ENCODE data around the gene C20orf204.
A peak's percentile ranks its signal among the peaks of the same experiment; 100 is the strongest.

The C20orf204 gene

DNA sequence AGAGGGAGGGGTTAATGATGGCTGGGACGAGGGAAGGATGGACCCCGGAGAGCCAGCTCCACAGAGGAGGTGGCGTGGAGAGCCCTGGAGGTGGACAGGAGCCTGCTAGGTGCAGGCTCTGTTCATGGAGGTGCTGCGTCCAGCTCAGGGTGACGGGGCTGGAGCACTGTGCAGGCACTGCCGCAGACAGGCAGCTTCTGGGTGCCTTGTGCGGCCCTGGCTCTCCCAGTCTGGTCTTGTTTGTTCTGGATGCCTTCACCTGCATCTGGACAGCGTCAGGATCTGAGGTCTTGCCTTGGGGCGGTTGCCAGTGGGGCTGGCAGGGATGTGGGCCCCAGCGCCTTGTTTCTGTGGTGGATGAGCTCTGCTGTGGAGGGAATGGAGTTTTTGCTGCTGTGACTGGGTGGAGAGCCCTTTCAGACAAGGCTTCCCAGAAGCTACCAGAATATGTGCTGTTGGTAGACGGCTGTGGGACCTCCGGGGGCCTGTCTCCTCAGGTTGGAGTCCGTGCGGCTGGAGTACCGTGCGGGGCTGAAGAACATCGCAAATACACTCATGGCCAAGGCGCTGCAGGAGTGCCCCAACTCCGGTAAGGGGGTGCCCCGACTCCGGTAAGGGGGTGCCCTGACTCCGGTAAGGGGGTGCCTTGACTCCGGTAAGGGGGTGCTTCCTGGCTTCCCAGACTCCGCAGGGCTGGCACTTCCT, 7.8 kb upstream of the C20orf204 start:
- DNase-seq (ENCODE audit: low spot score): no peak

DNA sequence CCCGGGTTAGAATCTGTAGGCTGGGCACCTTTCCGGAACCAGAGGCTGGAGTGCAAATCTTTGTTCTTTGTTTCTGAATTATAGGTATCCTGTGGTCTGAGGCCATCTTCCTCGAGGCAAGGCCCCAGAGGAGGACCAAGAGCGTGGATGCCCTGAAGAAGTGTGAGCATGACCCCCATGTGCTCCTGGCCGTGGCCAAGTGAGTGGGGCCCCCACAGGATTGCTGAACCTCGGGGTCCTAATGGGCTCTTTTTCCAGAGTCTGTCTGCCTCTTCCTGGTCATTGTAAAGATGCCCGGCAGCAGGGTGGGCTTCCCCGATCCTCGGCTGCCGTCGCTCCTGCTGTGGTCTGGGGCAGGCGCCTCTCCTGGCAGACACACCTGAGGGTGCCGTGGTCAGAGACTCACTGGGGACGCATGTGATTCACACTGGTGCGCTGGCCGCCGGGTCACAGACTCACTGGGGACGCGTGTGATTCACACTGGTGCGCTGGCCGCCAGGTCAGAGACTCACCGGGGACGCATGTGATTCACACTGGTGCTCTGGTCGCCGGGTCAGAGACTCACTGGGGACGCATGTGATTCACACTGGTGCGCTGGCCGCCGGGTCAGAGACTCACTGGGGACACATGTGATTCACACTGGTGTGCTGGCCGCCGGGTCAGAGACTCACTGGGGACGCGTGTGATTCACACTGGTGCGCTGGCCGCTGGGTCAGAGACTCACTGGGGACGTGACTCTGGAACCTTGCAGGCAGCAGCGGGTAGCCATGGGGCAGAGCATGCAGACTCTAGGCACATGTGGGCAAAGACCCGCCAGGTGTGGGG, 6.5 kb upstream of the C20orf204 start:
- DNase-seq (ENCODE audit: low spot score): no peak

DNA sequence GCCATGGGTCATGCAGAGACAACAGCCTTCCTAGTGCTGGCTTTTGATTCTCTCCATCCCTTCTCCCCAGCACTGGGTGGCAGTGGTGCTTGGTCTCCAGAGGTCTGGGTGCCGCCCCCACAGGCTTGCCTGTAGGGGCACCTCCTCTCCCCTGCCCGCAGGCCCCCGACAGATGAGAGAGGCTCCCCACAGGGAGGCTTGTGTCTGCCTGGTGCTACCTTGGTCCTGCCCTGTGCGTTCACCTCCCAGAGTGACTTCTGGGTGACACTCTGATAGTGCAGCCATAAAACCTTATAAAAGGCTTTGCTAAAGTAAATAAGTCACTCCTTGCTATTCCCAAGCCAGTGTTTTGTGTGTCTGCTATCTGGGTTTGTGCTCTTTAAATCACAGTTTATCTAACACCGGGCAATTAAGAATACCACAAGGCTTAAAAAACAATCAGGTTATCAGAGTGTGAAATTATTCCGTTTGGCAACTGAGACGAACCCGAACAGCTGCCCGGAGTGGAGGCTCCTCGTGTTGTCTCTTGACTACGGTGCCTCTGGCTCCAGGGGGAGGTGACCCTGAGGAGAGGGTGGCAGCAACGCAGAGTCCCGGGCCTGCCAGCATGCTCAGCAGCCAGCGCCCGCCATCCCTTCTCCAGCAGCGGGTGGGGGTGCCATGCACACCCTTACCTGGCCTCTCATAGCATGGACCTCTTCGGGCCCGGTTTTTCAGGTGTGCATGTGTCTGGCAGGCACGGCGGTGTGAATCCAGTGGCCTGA, 5.4 kb upstream of the C20orf204 start:
- no peak for DNase-seq (ENCODE audit: low spot score)

DNA sequence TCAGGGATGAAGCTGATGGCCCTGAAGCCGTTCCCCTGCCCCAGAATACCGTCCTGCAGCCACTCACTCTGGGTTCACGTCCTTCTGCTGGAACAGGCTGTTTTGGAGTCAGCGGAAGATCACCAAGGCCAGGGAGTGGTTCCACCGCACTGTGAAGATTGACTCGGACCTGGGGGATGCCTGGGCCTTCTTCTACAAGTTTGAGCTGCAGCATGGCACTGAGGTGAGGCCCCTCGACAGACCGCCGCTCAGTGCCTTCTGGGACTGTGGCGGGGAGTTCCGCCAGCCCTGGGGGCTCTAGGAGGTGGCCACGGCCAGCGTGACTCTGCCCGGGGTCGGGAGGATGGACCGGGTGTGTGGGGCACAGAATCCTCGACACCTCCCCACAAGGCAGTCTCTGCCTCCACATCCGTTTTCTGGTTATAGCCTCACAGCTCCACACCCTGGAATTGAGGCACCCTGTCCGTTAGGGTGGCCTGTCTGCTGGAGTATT, 4.1 kb upstream of the C20orf204 start:
- no peak for DNase-seq (ENCODE audit: low spot score)

DNA sequence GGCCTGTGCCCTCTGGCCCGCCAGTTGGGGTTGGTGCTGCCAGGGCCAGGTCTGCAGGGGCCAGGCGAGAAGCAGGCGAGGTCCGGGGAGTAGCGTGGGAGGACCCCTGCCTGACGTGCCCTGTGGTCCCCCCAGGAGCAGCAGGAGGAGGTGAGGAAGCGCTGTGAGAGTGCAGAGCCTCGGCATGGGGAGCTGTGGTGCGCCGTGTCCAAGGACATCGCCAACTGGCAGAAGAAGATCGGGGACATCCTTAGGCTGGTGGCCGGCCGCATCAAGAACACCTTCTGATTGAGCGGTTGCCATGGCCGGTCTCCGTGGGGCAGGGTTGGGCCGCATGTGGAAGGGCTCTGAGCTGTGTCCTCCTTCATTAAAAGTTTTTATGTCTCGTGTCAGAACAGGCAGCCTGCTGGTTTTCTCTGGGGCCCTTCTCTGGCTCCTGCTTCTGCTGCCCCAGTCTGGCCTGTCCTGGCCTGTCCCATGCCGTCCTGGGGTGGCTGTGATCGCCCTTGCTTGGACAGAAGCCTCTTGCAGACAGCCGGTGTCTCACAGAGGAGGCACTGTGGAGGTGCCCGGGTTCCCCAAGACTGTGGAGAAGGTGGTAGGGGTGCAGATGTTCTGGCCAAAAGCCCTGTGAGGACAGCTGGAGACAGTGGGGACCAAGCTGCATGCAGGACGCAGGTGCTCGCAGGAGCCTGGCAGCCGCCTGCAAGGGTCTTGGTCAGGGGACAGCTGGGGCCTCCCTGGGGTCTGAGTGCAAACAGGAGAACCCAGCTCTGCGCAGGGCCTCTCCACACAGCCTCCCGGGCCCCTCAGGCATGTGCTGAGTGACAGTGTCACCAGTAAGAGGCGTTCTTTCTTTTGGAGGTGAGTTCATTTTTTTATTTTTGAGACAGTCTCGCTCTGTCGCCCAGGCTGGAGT, 3.0 kb upstream of the C20orf204 start:
- DNase-seq (ENCODE audit: low spot score): no peak

DNA sequence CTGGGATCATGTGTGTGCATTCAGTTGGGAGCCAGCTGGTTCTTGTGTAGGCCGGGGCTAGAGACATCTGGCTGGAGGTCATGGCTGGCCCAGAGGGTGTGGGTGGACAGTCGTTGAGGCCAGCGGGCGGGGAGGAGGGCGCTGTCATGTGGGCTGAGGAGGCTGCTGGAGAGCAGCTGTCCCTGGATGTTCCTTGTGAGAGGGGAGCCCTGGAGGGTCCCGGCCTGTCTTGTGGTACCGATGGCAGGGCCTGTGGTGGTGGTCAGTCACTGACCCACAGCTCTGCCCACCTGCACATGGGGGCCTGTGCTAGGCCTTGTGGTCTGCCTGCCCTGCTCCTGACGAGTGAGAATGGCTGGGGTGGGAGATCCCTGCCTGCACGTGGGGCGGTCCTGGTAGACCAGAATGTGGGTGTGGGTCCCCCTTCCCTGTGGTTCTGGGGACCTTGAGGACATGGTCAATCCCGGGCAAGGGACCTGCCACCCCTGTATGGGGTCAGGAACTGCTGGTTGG, 1.9 kb upstream of the C20orf204 start:
- DNase-seq (ENCODE audit: low spot score): no peak

DNA sequence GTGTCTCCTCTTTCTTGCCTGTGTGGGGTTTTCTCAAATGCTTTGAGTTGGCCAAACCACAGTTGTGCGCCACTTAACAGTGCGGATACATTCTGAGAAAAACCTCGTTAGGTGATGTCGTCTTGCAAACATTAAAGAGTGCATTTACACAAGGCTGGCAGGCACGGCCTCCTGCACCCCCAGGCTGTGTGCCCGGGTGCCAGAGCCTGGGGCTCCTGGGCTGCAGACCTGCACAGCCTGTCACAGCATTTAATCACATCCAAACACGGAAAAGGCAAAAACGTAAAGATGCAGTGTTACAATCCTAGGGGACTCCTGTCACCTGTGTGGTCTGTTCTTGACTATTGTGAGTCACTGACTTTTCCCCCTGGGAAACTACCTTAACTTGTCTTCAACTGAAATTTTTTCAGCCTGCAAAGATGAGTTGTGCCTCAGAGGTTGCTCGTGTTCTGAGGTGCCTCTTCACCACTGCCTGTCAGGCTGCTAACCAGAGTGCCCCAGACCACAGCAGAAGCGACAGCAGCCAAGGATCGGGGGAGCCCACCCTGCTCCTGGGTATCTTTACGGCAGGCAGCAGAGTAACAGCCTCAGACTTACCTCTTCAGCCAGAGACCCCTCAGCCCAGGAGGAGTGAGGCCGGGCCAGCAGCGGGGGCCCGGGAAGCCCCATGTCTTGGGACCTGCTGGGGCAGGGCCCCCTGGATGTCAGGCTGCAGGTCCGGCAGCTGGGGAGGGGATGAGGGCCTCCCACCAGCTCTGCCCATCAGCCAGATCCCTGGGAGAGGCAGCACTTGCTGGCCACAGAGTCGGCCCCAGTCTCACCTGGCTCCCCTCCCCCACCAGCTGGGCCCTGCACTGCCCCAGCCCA, 683 bp upstream of the C20orf204 start:
- no peak for DNase-seq (ENCODE audit: low spot score)

DNA sequence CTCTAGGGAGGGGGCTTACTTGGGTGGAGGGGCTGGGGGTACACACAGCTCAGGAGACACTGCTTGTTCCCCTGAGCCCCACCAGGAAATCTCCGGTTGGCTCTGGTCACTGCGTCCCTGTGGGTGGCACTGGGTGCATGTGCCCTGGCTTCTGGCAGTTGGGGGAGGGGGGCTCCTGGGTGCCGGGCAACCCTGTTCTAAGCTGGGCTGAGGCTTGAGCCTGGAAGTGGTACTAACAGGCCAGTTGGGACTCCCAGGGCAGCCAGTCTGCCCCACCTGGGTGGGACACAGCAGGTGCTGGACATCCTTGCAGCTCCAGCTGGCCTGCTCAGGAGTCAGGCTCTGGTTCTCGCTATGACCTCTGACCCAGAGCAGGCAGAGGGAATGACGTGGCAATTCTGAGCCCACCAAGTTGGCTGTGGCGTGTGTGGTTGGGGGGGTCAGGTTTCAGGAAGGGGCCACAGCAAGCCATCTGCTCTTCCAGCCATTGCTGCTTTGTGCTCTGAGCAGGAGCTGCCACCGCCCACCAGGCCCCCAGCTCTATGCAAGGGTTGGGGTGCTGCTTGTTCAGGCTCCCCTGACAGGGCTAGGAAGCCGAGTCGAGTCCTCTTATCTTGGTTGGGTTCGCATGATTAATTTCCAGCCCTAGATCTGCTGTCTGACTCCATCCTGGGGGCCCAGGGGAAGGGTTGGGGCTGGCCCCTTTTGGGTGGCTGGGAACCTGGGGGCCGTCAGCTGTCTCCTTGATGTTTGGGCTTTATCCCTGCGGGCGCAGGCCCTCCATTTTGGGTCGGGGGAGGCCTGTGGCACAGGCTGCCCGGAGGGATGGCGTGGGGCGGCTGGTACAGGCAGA, 590 bp downstream of the C20orf204 start:
- DNase-seq (ENCODE audit: low spot score): no peak

DNA sequence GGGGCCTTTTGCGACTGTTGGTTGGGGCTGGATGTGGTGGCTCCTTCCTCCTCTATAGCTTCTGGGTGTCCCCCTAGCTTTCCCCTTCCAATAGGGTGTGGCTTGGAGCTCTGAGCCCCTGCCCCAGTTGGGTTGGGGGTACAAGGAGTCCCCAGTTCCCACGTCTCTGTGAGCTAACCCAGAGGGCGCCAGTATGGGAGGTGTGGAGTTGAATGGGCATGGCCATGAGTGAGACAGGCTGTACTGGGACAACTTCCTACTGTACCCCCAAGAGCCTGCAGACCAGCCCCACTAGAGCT, 1.2 kb downstream of the C20orf204 start:
- no peak for DNase-seq (ENCODE audit: low spot score)

DNA sequence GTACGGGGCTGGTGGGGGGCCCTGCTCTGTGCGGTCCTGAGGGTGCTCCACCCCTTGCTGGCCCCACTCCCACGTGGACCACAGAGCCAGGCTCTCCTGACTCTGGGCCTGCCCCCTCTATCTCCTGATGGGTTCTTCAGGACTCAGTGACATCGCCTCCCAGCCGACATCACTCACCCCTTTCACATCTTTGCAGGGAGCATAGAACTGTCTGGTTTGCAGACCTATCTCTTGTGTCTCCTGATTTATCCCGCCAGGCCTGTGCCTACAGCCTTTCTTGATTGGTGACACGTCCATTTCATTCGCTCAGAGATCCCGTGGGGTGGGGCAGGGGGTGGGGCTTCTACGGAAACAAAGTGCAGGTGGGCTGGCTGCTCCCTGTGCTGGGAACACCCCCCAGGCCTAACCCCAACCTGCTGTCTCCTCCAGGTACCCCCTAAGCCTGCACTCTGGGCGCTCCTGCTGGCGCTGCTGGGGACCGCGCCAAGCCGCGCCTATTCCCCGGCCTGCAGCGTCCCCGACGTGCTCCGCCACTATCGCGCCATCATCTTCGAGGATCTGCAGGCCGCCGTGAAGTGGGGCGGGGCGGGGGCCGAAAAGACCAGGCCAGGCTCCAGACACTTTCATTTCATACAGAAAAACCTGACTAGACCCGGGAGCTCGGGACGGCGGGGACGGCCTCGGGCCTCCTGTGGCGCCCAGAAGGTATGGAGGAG, 1.7 kb downstream of the C20orf204 start:
- no peak for DNase-seq (ENCODE audit: low spot score)

DNA sequence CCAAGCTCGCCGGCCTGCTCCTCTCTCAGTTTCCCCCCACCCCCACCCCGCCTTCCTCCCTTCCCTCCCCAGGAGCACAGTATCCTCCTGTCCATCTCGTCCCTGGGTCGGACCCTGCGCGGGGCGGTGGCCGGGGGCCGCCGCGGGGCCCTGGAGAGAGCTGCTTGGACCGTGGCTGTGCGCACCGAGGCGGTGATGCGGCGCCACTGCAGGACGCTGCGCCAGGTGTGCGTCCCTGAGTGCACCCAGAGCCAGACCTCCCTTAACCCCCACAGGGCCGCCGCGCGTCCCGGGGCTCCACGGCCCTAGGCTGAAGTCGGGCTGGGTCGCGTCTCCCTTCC, 2.2 kb downstream of the C20orf204 start:
- DNase-seq (ENCODE audit: low spot score): no peak

DNA sequence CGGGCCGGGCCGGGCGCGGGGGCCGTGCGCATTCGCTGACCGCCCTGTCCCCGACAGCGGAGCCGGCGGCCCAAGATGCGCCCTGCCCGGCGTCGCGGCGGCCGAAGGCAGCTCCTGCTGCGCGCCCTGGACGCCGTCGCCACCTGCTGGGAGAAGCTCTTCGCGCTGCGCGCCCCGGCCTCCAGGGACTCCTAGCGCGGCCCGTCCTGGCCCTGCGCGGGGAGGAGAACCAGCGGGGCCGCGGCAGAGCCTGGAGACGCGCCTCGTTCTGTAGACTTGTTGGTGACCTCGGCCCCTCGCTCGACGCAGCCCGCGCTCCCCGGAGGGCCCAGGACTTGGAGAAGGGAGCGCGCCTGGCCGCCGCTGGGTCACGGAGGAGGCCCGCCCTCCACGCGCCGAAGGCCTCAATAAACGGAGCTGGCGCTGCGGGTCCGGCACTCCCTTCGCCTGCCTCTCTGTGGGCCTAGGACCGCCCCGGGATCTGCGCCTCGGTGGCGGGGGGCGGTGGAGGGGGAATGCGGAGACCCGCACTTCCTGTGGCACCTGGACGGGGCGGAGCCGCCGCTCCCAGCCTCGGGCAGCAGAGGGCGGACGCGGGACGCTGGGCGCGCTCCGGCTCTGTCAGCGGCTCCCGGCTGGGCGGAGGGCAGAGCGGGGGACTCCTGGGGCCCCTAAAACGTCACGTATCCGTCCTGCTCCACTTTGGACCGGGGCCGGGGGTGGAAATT, 2.7 kb downstream of the C20orf204 start:
- DNase-seq (ENCODE audit: low spot score): peak; percentile 86

DNA sequence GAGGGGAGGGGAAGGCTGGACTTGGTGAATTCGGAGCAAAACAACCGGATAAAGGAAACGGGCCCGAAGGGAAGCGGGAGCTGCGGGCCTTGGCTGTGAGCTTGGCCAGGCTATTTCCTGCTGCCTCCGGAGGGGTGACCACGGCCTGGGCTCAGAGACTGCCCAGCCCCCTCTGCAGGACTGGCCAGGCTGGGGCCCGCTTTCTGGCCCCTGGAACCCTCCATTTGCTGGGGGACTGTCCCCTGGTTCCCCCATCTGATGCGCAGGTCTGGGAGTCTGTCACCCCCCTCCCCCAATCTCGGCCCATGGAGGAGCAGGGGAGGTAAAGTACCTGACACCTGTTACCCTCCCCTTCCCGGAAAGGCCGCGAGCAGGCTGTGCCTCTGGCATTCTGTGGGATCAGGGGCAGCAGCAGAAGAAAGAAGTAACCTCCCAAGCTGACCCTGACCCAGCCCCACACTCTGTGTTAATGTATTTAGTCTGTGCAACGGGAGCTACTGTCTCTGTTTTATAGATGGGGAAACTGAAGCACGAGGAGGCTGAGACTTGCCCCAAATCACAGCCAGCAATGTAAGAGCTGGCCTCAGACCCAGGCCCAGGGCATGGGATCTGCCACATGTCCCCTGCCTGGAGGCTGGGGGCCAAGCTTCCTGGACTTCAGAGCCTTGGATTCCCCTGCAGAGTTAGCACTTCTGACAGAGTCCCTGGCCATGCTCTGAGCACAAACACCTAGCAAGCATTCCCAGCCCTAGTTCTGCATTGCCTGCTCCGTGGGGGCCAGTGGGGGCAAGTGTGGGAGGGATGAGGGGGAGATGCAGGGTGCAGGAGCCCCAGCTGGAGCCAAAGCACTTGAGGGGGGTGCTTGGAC, 3.5 kb downstream of the C20orf204 start:
- peak; percentile 57 for DNase-seq (ENCODE audit: low spot score)

DNA sequence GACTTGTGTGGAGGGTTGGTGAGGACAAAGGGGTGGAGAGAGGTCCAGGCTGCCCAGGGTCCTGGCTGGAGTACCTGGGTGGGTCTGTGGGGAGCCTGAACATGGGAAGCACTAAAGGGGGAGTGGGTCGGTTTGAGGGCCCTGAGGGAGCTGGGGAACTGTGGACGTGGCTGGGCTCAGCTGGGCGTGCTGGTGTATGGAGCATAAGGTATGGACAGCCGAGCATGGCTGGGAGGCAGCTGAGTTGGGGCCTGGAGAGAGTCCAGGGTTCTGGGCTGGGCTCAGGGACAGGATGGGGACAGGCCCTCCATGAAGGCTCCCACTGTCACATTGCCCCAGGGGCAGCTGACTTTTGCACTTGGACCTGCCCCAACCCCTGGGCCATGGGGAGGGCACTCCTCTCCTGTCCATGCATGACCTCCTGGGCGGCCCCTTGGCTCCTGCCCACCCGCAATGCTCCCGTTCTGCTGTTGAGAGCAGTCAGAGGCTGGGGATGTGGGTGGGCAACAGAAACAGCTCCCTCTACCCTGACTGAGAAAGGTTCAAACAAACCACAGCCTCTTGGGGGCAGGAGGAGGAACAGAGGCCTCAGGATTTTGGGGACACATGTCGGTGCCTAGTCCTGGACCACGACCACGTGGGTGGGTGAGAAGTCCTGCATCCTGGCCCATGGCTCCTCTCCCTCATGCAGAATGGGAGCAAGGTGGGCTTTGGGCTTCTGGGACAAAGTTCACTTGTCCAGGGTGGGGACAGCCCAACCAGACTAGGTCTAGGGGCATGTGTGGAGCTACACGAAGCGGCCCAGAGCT, 4.5 kb downstream of the C20orf204 start:
- no peak for DNase-seq (ENCODE audit: low spot score)

DNA sequence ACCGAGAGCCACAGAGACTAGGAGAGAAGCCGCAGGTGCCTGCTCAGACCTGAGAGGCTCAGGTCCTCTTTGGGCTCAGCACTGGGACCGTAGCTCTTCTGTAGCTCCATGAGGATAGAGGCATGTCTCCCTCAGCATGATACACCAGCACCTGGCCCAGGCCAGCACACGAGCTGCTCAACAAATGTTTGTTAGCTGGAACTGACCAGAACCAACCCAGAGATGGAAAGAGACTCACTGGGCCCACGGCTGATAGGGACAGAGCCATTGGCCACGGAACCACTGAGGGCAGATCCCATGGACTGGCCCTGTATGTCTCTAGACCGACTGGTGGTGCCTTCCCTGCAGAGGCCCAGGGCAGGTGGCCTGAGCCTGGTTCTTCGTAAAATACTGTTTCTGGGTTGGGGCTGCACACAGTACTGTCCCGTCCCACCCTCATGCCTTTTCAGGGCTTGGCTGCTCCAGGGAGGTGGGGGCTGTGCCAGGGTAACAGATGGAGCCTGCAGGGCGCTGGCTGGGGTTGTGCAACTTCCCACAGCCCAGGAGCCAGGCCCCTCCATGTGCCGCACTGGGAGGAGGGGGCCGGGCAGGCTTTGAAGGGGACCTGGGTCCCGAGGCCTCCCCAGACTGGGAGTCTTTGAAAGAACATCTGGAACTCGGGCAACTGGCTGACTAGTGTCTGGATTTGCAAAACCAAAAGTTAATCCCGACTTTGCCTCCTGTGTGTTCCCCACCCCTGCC, 5.2 kb downstream of the C20orf204 start:
- DNase-seq (ENCODE audit: low spot score): no peak

DNA sequence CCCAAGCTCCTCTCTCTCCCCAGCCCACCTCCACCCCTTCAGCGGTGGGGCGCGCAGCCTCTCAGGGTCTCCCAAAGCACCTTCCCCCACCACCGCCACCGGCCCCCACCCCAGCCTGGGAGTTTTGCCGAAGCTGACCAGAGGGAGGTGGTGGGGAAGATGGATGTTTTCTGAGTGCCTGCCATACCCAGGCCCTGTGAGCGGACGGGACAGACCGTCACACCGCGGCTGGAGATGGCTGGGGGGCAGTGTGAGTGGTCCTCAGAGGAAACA, 5.7 kb downstream of the C20orf204 start:
- no peak for DNase-seq (ENCODE audit: low spot score)
